Tibial nerve (tissue), 4 donors: ENCODE results near the gene ANO1. TPM values are rescaled to one million over a fixed set of nuclear protein-coding genes. Genes with fewer than 3 reads are reported as not detected.

Experiments used
- DNase-seq, 2 donors: peaks; one replicate each; pipeline ENCODE4 v3.0.0-alpha.2; 2019; ENCODE audit warnings: low spot score in 2 of 2
- H3K27ac ChIP-seq, 4 donors: fragments of 200-600 bp; sonication (generic) in 3 of 4; one replicate each; pipeline ENCODE4 v1.5.1; 2017 to 2019; ENCODE audit warnings: mild to moderate bottlenecking in 1 of 4
- H3K27me3 ChIP-seq, 2 donors: fragments of 200-600 bp; sonication (generic) in 1 of 2; one replicate each; pipeline versions ENCODE4 v1.5.1 to v1.6.0; 2017 to 2019
- H3K36me3 ChIP-seq, 3 donors: fragments of 200-600 bp; sonication (generic); one replicate each; pipeline ENCODE4 v1.5.1; 2018 to 2019
- H3K4me1 ChIP-seq, 4 donors: fragments of 200-600 bp; sonication (generic) in 3 of 4; one replicate each; pipeline ENCODE4 v1.5.1; 2017 to 2019
- H3K4me3 ChIP-seq, 4 donors: fragments of 200-600 bp; sonication (generic) in 3 of 4; one replicate each; pipeline ENCODE4 v1.5.1; 2017 to 2019; ENCODE audit warnings: mild to moderate bottlenecking in 1 of 4, moderate library complexity in 1 of 4
- H3K9me3 ChIP-seq, 4 donors: fragments of 200-600 bp; sonication (generic) in 3 of 4; one replicate each; pipeline ENCODE4 v1.5.1; 2017 to 2019
- EP300 ChIP-seq, 2 donors: sonication (generic); formaldehyde crosslinking; IDR thresholded peaks; one replicate each; pipeline ENCODE4 v1.6.1; 2017; ENCODE audit warnings: antibody characterized with exemption in 2 of 2, mild to moderate bottlenecking in 1 of 2
- POLR2A ChIP-seq, 2 donors: fragments of 450-650 bp; IDR thresholded peaks; one replicate each; pipeline ENCODE4 v1.6.1; 2017; ENCODE audit warnings: antibody characterized with exemption in 2 of 2, mild to moderate bottlenecking in 2 of 2, moderate library complexity in 2 of 2
- WGBS, 2 donors: methylation state at CpG; one replicate each; pipeline ENCODE4 v1.1.5; 2018; 5-methylcytosine and 5-hydroxymethylcytosine counted together
- total RNA-seq, 4 donors: library from RNA; depleted of rRNA; stranded (reverse); fragments of >200 nt; gene quantifications; one replicate each; pipeline ENCODE4 v1.1.0, GENCODE V29; 2016
- TF ChIP-seq, protein P1 (sequence below), 5 experiments: fragments of 200-600 bp in 3 of 5; fragments of 450-650 bp in 2 of 5; sonication (generic) in 3 of 5; IDR thresholded peaks; one replicate each; pipeline ENCODE4 v1.5.1; 2016 to 2019; ENCODE audit warnings: antibody characterized with exemption in 5 of 5, mild to moderate bottlenecking in 3 of 5, moderate library complexity in 2 of 5

ANO1 gene
- total RNA-seq, 4 donors from 2014 or later = 1.7 to 6.3 (median 4.1) TPM

DNA sequence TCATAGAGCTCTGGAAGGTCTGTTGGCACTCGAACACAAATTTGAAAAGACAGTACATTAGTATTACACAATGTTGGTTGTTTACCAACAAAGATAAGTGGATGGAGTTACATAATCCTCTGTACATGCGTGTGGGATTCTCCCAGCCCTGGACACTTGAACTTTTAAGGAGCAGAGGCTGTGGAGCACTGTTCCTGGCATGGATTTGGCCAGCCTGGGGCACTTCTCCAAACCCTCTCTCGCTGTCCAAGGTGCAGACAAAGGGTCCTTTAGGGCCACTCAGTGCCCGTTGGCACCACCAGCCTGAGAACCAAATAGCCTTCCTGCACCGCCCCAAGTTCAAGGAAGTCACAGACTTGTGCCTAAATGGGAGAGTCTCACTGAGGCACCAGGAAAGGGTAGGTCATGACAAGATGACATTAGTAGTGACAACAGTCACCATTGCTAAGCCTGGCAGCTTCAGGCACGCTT, 1.6 kb upstream of the ANO1 start:
- no peak overlapping the region for H3K4me3 ChIP-seq
- no peaks in the 10 kb centered on the region for H3K9me3 ChIP-seq
- no peak overlapping the region for H3K27ac ChIP-seq
- 69 to 75% methylated on average over 6 of the region's 6 CpGs for WGBS, 2 donors
- H3K36me3 ChIP-seq = no peaks in the 10 kb centered on the region
- H3K27me3 ChIP-seq = peaks cover 0 to 56% of the 10 kb centered on the region in 2 donors
- H3K4me1 ChIP-seq = peaks cover 0 to 9% (median 0%) of the 10 kb centered on the region in 4 donors
- DNase-seq = no peak
- TF ChIP-seq, protein P1, sequence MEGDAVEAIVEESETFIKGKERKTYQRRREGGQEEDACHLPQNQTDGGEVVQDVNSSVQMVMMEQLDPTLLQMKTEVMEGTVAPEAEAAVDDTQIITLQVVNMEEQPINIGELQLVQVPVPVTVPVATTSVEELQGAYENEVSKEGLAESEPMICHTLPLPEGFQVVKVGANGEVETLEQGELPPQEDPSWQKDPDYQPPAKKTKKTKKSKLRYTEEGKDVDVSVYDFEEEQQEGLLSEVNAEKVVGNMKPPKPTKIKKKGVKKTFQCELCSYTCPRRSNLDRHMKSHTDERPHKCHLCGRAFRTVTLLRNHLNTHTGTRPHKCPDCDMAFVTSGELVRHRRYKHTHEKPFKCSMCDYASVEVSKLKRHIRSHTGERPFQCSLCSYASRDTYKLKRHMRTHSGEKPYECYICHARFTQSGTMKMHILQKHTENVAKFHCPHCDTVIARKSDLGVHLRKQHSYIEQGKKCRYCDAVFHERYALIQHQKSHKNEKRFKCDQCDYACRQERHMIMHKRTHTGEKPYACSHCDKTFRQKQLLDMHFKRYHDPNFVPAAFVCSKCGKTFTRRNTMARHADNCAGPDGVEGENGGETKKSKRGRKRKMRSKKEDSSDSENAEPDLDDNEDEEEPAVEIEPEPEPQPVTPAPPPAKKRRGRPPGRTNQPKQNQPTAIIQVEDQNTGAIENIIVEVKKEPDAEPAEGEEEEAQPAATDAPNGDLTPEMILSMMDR (IDR thresholded peaks at IDR 0.05) = no peak
- TF ChIP-seq EP300 (IDR thresholded peaks at IDR 0.05) (no peak), POLR2A (IDR thresholded peaks at IDR 0.05) (no peak)

DNA sequence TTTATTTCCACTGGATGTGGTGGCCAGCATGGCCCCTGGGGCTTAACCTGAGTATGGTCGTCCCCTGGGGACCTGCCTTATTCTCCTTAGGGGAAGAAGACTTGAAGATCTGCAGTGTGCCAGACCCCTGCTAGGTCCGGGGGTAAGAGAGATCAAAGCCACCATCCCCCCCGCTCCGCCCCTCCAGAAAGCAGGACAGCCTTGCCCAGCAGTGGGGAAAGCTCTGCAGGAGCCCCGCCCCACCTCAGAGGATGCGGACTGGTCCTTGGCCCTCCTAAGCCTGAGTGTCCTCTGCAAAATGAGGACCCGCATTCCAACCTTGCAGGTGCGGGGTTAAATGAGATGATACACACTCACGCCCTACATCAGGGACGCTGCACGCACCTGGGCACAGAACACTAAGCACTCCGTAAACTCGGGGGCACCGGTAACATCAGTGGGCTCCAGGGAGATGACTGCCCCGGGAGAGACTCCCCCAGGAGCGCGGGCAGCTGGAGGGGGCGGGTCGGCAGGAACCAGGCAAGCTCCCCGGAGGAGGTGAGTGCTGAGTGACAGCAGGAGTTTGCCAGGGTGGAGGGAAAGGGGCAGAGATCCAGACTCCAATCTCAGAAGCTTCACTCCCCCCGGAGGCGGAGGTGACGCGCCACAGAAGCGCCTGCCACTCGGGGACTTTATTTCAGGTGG, 564 bp upstream of the ANO1 start:
- Histone ChIP-seq H3K27ac (no peak overlapping the region), H3K4me1 (peaks cover 0 to 9% (median 0%) of the 10 kb centered on the region in 4 donors)
- no peak for DNase-seq

DNA sequence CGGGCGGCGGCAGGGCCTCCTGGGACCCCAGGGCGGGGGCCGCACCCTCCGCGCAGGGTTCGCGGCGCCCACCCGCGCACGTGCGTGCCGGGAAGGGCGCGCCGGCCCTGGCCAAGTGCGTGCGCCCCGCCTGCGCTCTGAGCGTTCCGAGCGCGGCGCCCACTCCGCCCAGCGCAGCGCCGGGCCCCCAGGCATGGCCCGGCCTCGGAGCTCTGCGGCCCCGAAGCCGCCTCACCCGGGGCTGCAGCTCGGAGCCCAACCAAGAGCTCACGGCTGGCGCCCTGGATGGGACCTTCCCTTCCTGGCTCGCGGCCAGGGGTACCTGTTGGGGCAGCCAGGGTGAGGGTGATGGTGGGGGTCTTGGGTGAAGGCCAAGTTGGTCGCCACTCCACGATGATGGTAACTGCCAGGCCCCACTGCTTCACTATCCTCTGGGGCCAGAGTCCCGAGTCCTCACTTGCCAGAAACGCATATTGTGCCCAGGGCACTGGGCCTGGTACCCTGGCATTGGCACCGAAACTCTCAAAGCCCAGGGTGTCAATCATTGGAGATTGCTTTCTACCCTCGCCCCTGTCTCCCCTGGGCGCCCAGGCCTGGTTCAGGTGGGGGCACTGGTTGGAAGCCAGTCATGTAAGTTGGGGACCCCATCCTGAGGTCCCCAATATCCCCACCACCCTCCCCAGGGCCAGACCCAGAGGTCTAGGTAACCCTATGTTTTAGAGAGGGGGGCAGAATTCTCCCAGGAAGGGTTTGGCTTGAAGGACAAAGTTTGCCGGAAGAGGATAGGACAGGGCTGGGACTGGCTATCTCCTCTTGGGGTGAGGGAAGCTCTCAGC, 882 bp downstream of the ANO1 start:
- H3K36me3 ChIP-seq = no peaks in the 10 kb centered on the region
- H3K4me3 ChIP-seq = peak overlapping the region in 2 of 4 donors; percentile 13 to 42
- H3K9me3 ChIP-seq = no peaks in the 10 kb centered on the region
- peak overlapping the region in 1 of 4 donors; percentile 44 for H3K27ac ChIP-seq
- TF ChIP-seq, protein P1 (IDR thresholded peaks at IDR 0.05) = no peak
- TF ChIP-seq EP300 (IDR thresholded peaks at IDR 0.05) (no peak), POLR2A (IDR thresholded peaks at IDR 0.05) (no peak)
- peaks cover 0 to 37% of the 10 kb centered on the region in 2 donors for H3K27me3 ChIP-seq
- 12 to 70% methylated on average over 4 to 50 of the region's 50 CpGs for WGBS, 2 donors
- no peak for DNase-seq
- H3K4me1 ChIP-seq = peaks cover 0 to 9% (median 0%) of the 10 kb centered on the region in 4 donors

More for the DNA sequence above, 564 bp upstream of the ANO1 start:
- Histone ChIP-seq H3K27me3 (peaks cover 0 to 45% of the 10 kb centered on the region in 2 donors), H3K36me3 (no peaks in the 10 kb centered on the region), H3K4me3 (peak overlapping the region in 1 of 4 donors; percentile 42), H3K9me3 (no peaks in the 10 kb centered on the region)
- TF ChIP-seq EP300 (IDR thresholded peaks at IDR 0.05) = no peak
- TF ChIP-seq, protein P1 (IDR thresholded peaks at IDR 0.05) = no peak
- no peak for TF ChIP-seq POLR2A (IDR thresholded peaks at IDR 0.05)
- 26 to 31% methylated on average over 26 of the region's 26 CpGs for WGBS, 2 donors

DNA sequence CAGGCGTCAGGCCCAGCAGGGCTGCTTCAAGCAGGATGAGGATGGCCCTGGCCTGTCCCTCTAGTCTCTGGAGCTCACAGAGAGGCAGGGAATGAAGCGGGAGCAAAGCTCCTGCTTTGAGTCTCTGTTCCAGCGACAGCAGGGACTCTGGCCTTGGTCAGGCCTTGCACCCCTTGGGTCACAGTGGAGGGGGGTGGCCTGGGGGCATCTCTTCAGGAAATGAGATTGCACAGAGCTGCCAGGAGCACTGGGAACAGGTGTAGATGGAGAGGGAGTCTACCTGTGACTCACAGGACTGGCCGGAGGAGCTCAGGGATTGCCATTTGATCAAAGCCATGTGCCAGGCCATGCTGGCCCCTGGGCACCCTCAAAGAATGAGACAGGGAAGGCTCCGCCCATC, 1.6 kb downstream of the ANO1 start:
- no peak for TF ChIP-seq EP300 (IDR thresholded peaks at IDR 0.05)
- TF ChIP-seq POLR2A (IDR thresholded peaks at IDR 0.05) = no peak
- TF ChIP-seq, protein P1 (IDR thresholded peaks at IDR 0.05) = no peak
- 74 to 80% methylated on average over 5 of the region's 5 CpGs for WGBS, 2 donors
- Histone ChIP-seq H3K36me3 (no peaks in the 10 kb centered on the region), H3K27me3 (peaks cover 0 to 37% of the 10 kb centered on the region in 2 donors), H3K4me1 (peaks cover 0 to 9% (median 0%) of the 10 kb centered on the region in 4 donors), H3K4me3 (no peak overlapping the region), H3K27ac (no peak overlapping the region), H3K9me3 (no peaks in the 10 kb centered on the region)
- DNase-seq = no peak
